Skeletal muscle tissue (tissue), 5 donors: Measurements from ENCODE around the gene MUC5B. TPM values are rescaled to one million over a fixed set of nuclear protein-coding genes. Genes with fewer than 3 reads are reported as not detected.

Experiments used
- H3K27ac ChIP-seq: one replicate; pipeline ENCODE4 v1.7.0; 2013; ENCODE audit warnings: mild to moderate bottlenecking, low read depth, low read length, inconsistent platforms
- H3K27me3 ChIP-seq, 3 donors: one replicate each; pipeline ENCODE4 v1.7.0; 2013; ENCODE audit warnings: low read length in 3 of 3; ENCODE audit not compliant: control insufficient read depth in 3 of 3, insufficient read depth in 3 of 3
- H3K36me3 ChIP-seq, 3 donors: one replicate each; pipeline ENCODE4 v1.7.0; 2013; ENCODE audit warnings: low read length in 3 of 3; ENCODE audit not compliant: control insufficient read depth in 3 of 3, insufficient read depth in 3 of 3
- H3K4me1 ChIP-seq, 3 donors: one replicate each; pipeline ENCODE4 v1.7.0; 2013; ENCODE audit warnings: low read length in 3 of 3, mild to moderate bottlenecking in 3 of 3; ENCODE audit not compliant: control insufficient read depth in 3 of 3, insufficient read depth in 3 of 3
- H3K4me3 ChIP-seq, 3 donors: one replicate each; pipeline ENCODE4 v1.7.0; 2013; ENCODE audit warnings: low read length in 3 of 3
- H3K9ac ChIP-seq, 3 donors: one replicate each; pipeline ENCODE4 v1.7.0; 2013; ENCODE audit warnings: low read length in 3 of 3, mild to moderate bottlenecking in 3 of 3, moderate library complexity in 2 of 3, low read depth in 1 of 3
- H3K9me3 ChIP-seq, 3 donors: one replicate each; pipeline ENCODE4 v1.7.0; 2013; ENCODE audit warnings: low read length in 3 of 3; ENCODE audit not compliant: control insufficient read depth in 3 of 3
- small RNA-seq: library from RNA; depleted of rRNA; stranded (forward); fragments of <200 nt; gene quantifications from one replicate; pipeline ENCODE3, GENCODE V24; 2014
- total RNA-seq: library from RNA; depleted of rRNA; stranded (reverse); fragments of >200 nt; gene quantifications from one replicate; pipeline ENCODE4 v1.2.3, GENCODE V29; 2014
- donor health status: Osteomylitis.

The MUC5B gene
- total RNA-seq, 1 donor from 2014 or later = not detected

- H3K4me3 ChIP-seq = peak overlapping the region; percentile 51 to 79 (median 78)
- peaks cover 33 to 38% (median 38%) of the 10 kb centered on the region in 3 donors for H3K4me1 ChIP-seq
- peaks cover 6 to 10% (median 8%) of the 10 kb centered on the region in 3 donors for H3K36me3 ChIP-seq
- no peaks in the 10 kb centered on the region for H3K27me3 ChIP-seq
- H3K27ac ChIP-seq = peak overlapping the region; percentile 83
- peaks cover 0 to 4% (median 0%) of the 10 kb centered on the region in 3 donors for H3K9me3 ChIP-seq
- peak overlapping the region; percentile 65 to 87 (median 76) for H3K9ac ChIP-seq
These were observed 85.3 kb downstream of the MUC5B start for GRCh38 chr11:1307998-1308742.

- H3K36me3 ChIP-seq = peaks cover 6 to 8% (median 8%) of the 10 kb centered on the region in 3 donors
- no peaks in the 10 kb centered on the region for H3K27me3 ChIP-seq
- H3K4me1 ChIP-seq = peaks cover 33 to 34% (median 33%) of the 10 kb centered on the region in 3 donors
- H3K9me3 ChIP-seq = peaks cover 0 to 4% (median 0%) of the 10 kb centered on the region in 3 donors
- peak overlapping the region; percentile 65 to 87 (median 76) for H3K9ac ChIP-seq
- peak overlapping the region; percentile 51 to 79 (median 78) for H3K4me3 ChIP-seq
- H3K27ac ChIP-seq = peak overlapping the region; percentile 83
These were observed 86.1 kb downstream of the MUC5B start for GRCh38 chr11:1308743-1309497.

- Histone ChIP-seq H3K4me1 (peaks cover 28 to 33% (median 29%) of the 10 kb centered on the region in 3 donors), H3K9me3 (peaks cover 0 to 4% (median 0%) of the 10 kb centered on the region in 3 donors), H3K27ac (peak within 1 kb of the TSS; percentile 90), H3K9ac (peak within 1 kb of the TSS; percentile 95 to 97 (median 96)), H3K36me3 (peaks cover 6 to 8% (median 8%) of the 10 kb centered on the region in 3 donors), H3K27me3 (no peaks in the 10 kb centered on the region), H3K4me3 (peak within 1 kb of the TSS; percentile 79 to 94 (median 88))
These were observed 86.8 kb downstream of the MUC5B start, which contains the start of gene TOLLIP for GRCh38 chr11:1309498-1310317. Gene TOLLIP, minus strand, starts transcription at chr11:1309632. Its CDS starts 134 bp downstream, at chr11:1309498.

- H3K9ac ChIP-seq = peak overlapping the region; percentile 95 to 97 (median 96)
- peak overlapping the region; percentile 90 for H3K27ac ChIP-seq
These were observed 87.4 kb downstream of the MUC5B start for GRCh38 chr11:1310318-1310687.

GRCh38 chr11:1310772-1311468 is 88.1 kb downstream of the MUC5B start:
- Histone ChIP-seq H3K36me3 (peaks cover under 1 to 6% (median 6%) of the 10 kb centered on the region in 3 donors), H3K27me3 (no peaks in the 10 kb centered on the region), H3K27ac (peak overlapping the region; percentile 90), H3K4me3 (peak overlapping the region; percentile 75 to 94 (median 88)), H3K4me1 (peaks cover 28 to 33% (median 29%) of the 10 kb centered on the region in 3 donors), H3K9ac (peak overlapping the region; percentile 95 to 97 (median 96)), H3K9me3 (peaks cover 0 to 4% (median 0%) of the 10 kb centered on the region in 3 donors)

More at GRCh38 chr11:1310318-1310687, 87.4 kb downstream of the MUC5B start:
- Histone ChIP-seq H3K4me1 (peaks cover 28 to 33% (median 29%) of the 10 kb centered on the region in 3 donors), H3K27me3 (no peaks in the 10 kb centered on the region), H3K36me3 (peaks cover 6 to 7% (median 7%) of the 10 kb centered on the region in 3 donors), H3K9me3 (peaks cover 0 to 4% (median 0%) of the 10 kb centered on the region in 3 donors), H3K4me3 (peak overlapping the region; percentile 75 to 94 (median 88))

Small RNAs within 50 kb of the gene (small RNA-seq; reads per million reads assigned to genes)
- not detected for gene MIR6744

Other genes starting within 250 kb of the MUC5B start
- not detected for gene MUC6, start 186.3 kb upstream of the MUC5B start, total RNA-seq
- not detected for gene MUC2, start 148.2 kb upstream of the MUC5B start, total RNA-seq
- gene MUC5AC, start 65.1 kb upstream of the MUC5B start, total RNA-seq = under 0.01 TPM
- gene TOLLIP, start 86.6 kb downstream of the MUC5B start, total RNA-seq = 8.9 TPM
- 1.0 TPM for gene BRSK2, start 166.9 kb downstream of the MUC5B start, total RNA-seq